ENCODE measurements around the gene MARK2. TPM values are rescaled to one million over a fixed set of nuclear protein-coding genes. Genes with fewer than 3 reads are reported as not detected.

The MARK2 gene
- total and polyA plus RNA-seq, 10 of the 15 experiments (the other 5 are each of a cell fraction or from before 2014, with no cell fraction given) = 0.19 to 29.5 (median 13.2) TPM

DNA sequence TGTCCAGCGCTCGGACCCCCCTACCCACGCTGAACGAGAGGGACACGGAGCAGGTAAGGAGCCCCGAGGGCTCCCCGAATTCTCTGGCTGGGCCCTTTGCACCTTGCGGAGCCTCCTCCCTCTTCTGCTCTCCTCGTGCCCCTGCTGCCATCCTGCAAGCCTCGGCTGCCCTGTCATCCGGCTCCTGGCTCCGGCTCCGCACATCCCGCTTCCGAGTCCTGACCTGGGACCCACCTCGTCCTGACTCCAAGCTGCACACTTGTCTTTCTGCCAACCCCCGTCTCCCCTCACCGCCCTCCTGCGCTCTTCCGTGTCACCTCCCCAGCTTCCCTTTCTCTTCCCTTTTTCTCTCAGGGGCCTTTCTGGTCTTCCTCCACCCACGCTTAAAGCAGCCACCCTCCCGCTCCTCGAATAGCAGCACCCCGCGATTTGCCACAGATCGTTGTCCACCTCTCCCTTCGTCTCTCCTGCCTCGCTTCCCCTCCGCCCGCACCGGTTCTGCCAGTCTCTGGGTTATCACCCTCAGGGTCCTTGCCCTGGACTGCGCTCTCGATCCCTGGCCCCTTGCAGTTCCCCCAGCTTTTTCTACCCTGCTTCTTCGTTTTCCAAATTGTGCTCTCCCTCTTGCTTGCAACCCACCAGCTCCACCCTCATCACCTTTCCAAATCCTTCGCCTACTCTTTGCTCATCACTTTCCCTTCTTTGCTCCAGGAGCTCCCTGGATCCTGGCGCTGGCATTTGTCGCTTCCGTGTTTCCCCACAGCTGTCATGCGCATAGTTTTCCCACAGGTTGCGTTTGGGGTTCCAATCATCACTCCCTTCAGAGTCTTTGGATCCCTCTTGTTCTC is 822 bp downstream of the MARK2 start (continued):
- TF ChIP-seq, protein P1, sequence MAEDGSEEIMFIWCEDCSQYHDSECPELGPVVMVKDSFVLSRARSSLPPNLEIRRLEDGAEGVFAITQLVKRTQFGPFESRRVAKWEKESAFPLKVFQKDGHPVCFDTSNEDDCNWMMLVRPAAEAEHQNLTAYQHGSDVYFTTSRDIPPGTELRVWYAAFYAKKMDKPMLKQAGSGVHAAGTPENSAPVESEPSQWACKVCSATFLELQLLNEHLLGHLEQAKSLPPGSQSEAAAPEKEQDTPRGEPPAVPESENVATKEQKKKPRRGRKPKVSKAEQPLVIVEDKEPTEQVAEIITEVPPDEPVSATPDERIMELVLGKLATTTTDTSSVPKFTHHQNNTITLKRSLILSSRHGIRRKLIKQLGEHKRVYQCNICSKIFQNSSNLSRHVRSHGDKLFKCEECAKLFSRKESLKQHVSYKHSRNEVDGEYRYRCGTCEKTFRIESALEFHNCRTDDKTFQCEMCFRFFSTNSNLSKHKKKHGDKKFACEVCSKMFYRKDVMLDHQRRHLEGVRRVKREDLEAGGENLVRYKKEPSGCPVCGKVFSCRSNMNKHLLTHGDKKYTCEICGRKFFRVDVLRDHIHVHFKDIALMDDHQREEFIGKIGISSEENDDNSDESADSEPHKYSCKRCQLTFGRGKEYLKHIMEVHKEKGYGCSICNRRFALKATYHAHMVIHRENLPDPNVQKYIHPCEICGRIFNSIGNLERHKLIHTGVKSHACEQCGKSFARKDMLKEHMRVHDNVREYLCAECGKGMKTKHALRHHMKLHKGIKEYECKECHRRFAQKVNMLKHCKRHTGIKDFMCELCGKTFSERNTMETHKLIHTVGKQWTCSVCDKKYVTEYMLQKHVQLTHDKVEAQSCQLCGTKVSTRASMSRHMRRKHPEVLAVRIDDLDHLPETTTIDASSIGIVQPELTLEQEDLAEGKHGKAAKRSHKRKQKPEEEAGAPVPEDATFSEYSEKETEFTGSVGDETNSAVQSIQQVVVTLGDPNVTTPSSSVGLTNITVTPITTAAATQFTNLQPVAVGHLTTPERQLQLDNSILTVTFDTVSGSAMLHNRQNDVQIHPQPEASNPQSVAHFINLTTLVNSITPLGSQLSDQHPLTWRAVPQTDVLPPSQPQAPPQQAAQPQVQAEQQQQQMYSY (CRISPR knock-in tag; IDR thresholded peaks at IDR 0.05) = no peak
- TF ChIP-seq RB1 (IDR thresholded peaks at IDR 0.05; ENCODE audit: borderline replicate concordance) (no peak), PML (IDR thresholded peaks at IDR 0.05; ENCODE audit: low read length) (no peak), TBL1XR1 (IDR thresholded peaks at IDR 0.05; ENCODE audit: low read depth, low read length) (no peak), RAD21 (IDR thresholded peaks at IDR 0.05; ENCODE audit: insufficient read depth, low read depth, low read length) (no peak), FOXK2 (IDR thresholded peaks at IDR 0.05) (no peak), SUZ12 (IDR thresholded peaks at IDR 0.05; ENCODE audit: unreplicated experiment) (no peak), JUNB (IDR thresholded peaks at IDR 0.05) (no peak), NFXL1 (IDR thresholded peaks at IDR 0.05; ENCODE audit: borderline replicate concordance) (no peak), NFYB (IDR thresholded peaks at IDR 0.05; ENCODE audit: insufficient read depth, low read depth, low read length) (no peak), NR2C1 (IDR thresholded peaks at IDR 0.05) (no peak), EED (IDR thresholded peaks at IDR 0.05; ENCODE audit: low read depth) (peak; percentile 74)
- TF ChIP-seq, protein P2, sequence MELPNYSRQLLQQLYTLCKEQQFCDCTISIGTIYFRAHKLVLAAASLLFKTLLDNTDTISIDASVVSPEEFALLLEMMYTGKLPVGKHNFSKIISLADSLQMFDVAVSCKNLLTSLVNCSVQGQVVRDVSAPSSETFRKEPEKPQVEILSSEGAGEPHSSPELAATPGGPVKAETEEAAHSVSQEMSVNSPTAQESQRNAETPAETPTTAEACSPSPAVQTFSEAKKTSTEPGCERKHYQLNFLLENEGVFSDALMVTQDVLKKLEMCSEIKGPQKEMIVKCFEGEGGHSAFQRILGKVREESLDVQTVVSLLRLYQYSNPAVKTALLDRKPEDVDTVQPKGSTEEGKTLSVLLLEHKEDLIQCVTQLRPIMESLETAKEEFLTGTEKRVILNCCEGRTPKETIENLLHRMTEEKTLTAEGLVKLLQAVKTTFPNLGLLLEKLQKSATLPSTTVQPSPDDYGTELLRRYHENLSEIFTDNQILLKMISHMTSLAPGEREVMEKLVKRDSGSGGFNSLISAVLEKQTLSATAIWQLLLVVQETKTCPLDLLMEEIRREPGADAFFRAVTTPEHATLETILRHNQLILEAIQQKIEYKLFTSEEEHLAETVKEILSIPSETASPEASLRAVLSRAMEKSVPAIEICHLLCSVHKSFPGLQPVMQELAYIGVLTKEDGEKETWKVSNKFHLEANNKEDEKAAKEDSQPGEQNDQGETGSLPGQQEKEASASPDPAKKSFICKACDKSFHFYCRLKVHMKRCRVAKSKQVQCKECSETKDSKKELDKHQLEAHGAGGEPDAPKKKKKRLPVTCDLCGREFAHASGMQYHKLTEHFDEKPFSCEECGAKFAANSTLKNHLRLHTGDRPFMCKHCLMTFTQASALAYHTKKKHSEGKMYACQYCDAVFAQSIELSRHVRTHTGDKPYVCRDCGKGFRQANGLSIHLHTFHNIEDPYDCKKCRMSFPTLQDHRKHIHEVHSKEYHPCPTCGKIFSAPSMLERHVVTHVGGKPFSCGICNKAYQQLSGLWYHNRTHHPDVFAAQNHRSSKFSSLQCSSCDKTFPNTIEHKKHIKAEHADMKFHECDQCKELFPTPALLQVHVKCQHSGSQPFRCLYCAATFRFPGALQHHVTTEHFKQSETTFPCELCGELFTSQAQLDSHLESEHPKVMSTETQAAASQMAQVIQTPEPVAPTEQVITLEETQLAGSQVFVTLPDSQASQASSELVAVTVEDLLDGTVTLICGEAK (IDR thresholded peaks at IDR 0.05; ENCODE audit: borderline replicate concordance) = no peak
- TF ChIP-seq, protein P3, sequence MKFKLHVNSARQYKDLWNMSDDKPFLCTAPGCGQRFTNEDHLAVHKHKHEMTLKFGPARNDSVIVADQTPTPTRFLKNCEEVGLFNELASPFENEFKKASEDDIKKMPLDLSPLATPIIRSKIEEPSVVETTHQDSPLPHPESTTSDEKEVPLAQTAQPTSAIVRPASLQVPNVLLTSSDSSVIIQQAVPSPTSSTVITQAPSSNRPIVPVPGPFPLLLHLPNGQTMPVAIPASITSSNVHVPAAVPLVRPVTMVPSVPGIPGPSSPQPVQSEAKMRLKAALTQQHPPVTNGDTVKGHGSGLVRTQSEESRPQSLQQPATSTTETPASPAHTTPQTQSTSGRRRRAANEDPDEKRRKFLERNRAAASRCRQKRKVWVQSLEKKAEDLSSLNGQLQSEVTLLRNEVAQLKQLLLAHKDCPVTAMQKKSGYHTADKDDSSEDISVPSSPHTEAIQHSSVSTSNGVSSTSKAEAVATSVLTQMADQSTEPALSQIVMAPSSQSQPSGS (IDR thresholded peaks at IDR 0.05; ENCODE audit: low read length) = no peak
- TF ChIP-seq, protein P4, sequence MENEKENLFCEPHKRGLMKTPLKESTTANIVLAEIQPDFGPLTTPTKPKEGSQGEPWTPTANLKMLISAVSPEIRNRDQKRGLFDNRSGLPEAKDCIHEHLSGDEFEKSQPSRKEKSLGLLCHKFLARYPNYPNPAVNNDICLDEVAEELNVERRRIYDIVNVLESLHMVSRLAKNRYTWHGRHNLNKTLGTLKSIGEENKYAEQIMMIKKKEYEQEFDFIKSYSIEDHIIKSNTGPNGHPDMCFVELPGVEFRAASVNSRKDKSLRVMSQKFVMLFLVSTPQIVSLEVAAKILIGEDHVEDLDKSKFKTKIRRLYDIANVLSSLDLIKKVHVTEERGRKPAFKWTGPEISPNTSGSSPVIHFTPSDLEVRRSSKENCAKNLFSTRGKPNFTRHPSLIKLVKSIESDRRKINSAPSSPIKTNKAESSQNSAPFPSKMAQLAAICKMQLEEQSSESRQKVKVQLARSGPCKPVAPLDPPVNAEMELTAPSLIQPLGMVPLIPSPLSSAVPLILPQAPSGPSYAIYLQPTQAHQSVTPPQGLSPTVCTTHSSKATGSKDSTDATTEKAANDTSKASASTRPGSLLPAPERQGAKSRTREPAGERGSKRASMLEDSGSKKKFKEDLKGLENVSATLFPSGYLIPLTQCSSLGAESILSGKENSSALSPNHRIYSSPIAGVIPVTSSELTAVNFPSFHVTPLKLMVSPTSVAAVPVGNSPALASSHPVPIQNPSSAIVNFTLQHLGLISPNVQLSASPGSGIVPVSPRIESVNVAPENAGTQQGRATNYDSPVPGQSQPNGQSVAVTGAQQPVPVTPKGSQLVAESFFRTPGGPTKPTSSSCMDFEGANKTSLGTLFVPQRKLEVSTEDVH (IDR thresholded peaks at IDR 0.05; ENCODE audit: low read depth, partially characterized antibody) = no peak
- TF ChIP-seq, protein P5, sequence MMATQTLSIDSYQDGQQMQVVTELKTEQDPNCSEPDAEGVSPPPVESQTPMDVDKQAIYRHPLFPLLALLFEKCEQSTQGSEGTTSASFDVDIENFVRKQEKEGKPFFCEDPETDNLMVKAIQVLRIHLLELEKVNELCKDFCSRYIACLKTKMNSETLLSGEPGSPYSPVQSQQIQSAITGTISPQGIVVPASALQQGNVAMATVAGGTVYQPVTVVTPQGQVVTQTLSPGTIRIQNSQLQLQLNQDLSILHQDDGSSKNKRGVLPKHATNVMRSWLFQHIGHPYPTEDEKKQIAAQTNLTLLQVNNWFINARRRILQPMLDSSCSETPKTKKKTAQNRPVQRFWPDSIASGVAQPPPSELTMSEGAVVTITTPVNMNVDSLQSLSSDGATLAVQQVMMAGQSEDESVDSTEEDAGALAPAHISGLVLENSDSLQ (IDR thresholded peaks at IDR 0.05) = no peak

All from GM12878 (cell line).